ENCODE measurements around the gene SPATA18.
"Not testable (repeated sequence)": the region's sequence is repeated elsewhere in the genome, so short reads cannot be mapped to it uniquely, and the experiment has no call there.

SPATA18 gene

DNA sequence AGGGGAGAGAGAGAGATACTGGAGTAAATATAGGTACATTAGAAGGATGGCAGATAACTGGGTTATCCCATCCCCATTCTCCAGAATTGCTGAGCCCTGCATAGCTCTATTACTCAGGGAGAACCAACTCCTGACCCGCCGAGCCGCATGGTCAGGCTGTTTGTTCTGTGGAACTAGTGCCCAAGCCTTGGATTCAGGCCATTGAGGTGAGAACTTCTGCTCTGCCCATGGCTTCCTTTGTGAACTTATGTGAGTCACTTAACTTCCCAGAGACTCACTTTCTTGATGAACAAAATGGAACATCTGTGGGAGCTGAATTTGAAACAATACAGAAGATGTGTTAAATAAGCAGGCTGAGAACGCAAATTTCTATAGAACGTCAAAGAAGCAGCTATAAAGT, 54.2 kb downstream of the SPATA18 start:
- in situ Hi-C loops (cut with MboI; ENCODE audit: low sequenced_read_pairs): no loop called here

- in situ Hi-C loops (cut with MboI; ENCODE audit: low sequenced_read_pairs): no loop called here
These were observed 55.1 kb downstream of the SPATA18 start for GRCh38 chr4:52106191-52106590.

- in situ Hi-C loops (cut with MboI; ENCODE audit: low sequenced_read_pairs): no loop called here
These were observed 55.6 kb downstream of the SPATA18 start for GRCh38 chr4:52106660-52107059.

DNA sequence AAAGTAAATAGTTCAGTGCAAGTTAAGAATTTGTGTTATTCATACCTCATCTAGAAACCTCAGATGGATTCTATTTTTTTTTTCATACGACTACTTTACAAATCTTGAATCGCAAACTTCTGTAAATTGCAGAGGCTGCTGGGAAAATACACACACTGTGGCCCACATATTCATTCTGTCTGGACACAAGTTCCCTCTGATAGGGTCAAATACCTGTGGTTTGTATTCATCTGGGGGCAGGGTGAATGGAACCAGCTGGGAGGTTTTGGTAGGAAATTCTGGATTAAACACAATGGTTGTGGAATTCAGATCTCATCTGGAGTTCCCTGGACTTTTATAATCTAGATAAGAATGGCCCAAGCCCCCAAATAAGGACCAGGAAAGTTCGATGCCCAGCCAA, 56.2 kb downstream of the SPATA18 start:
- in situ Hi-C loops (cut with MboI; ENCODE audit: low sequenced_read_pairs): no loop called here

- in situ Hi-C loops (cut with MboI; ENCODE audit: low sequenced_read_pairs): no loop called here
These were observed 56.6 kb downstream of the SPATA18 start for GRCh38 chr4:52107745-52108144.

- in situ Hi-C loops (cut with MboI; ENCODE audit: low sequenced_read_pairs): no loop called here
These were observed 59.1 kb downstream of the SPATA18 start for GRCh38 chr4:52110171-52110570.

- in situ Hi-C loops (cut with MboI; ENCODE audit: low sequenced_read_pairs): no loop called here
These were observed 60.9 kb downstream of the SPATA18 start for GRCh38 chr4:52111995-52112394.

DNA sequence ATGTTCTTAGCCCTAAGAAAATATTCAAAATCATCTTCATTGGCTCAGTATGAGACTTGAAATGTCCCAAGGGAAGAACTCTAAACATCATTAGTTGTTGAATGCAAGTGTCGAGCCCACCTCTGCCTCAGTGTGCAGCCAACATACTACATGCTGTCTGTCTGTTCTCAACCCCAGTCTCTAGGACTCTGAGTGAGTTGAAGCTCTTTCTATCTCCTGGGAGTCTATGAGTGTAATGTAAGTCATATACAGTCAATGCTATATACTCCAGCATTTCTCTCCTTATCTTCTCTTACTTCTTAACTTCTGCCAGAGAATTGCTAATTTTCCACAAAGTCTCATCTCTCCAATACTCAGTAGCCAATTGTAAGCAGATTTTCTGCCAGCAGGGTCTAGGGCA, 61.3 kb downstream of the SPATA18 start:
- in situ Hi-C loops (cut with MboI; ENCODE audit: low sequenced_read_pairs): no loop called here

GRCh38 chr4:52116641-52117040, 65.5 kb downstream of the SPATA18 start:
- in situ Hi-C loops (cut with MboI; ENCODE audit: low sequenced_read_pairs): no loop called here

DNA sequence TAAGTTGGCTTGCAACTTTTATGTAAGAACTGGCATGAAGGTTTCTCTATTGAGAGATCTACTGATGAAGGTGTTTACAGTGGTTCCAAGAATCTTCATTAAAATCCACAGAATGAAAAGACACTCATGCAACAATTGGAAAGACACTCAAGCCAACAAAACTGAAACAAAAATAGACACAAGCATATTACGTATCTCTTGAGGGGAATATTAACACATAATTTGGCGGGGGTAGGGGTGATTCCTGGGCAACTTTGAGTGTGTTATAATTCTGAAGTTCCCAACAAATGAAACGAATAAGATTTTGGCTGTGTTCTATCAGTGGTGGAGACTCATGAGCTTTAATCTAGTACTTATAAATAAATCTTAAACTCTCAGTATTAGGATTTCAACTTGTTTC, 75.1 kb downstream of the SPATA18 start:
- in situ Hi-C loops (cut with MboI; ENCODE audit: low sequenced_read_pairs): no loop called here

GRCh38 chr4:52126966-52127365, 75.9 kb downstream of the SPATA18 start:
- in situ Hi-C loops (cut with MboI; ENCODE audit: low sequenced_read_pairs): no loop called here

GRCh38 chr4:52135171-52135570, 84.1 kb downstream of the SPATA18 start:
- in situ Hi-C loops (cut with MboI; ENCODE audit: low sequenced_read_pairs): no loop called here

DNA sequence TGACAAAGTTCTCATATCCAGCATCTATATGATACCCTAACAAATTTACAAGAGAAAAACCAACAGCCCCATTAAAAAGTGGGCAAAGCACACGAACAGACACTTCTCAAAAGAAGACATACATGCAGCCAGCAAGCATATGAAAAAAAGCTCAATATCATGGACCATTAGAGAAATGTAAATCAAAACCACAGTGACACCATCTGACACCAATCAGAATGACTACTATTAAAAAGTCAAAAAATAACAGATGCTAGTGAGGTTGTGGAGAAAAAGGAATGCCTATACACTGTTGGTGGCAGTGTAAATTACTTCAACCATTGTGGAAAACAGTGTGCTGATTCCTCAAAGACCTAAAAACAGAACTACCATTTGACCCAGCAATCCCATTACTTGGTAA, 86.0 kb downstream of the SPATA18 start:
- in situ Hi-C loops (cut with MboI; ENCODE audit: low sequenced_read_pairs): not testable (repeated sequence)

DNA sequence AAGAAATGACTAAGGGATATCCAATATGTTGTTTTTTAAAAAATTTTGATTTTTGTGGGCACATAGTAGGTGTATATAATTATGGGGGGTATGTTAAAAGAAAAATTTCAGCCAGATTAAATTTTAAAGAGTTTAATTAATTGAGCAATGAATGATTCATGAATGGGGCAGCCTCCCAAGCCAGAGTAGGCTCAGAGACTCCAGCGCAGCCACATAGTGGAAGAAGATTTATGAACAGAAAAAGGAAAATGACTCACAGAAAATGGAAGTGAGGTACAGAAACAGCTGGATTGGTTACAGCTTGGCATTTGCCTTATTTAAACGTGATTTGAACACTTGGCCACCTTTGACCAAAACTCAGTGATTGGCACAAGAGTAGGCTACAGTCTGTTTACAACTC, 91.7 kb downstream of the SPATA18 start:
- in situ Hi-C loops (cut with MboI; ENCODE audit: low sequenced_read_pairs): no loop called here

- in situ Hi-C loops (cut with MboI; ENCODE audit: low sequenced_read_pairs): no loop called here
These were observed 92.7 kb downstream of the SPATA18 start for GRCh38 chr4:52143815-52144214.

GRCh38 chr4:52144372-52144771, 93.3 kb downstream of the SPATA18 start:
- in situ Hi-C loops (cut with MboI; ENCODE audit: low sequenced_read_pairs): no loop called here

All from HL-60/S4 treated with phorbol 12-myristate 13-acetate at 8.2 ng/mL for 4 days and 3 days (cell line).